Hepatocyte (in vitro differentiated cells): ENCODE data around the gene VSIR.

Source experiments
- EZH2 ChIP-seq: fragments of 200-600 bp; sonication (generic); IDR thresholded peaks from 2 replicates; pipeline ENCODE4 v1.6.1; 2016; ENCODE audit warnings: antibody characterized with exemption, mild to moderate bottlenecking, borderline replicate concordance
- EZH2phosphoT487 ChIP-seq: fragments of 200-600 bp; sonication (generic); IDR thresholded peaks from one replicate; pipeline ENCODE4 v1.6.1; 2018; ENCODE audit warnings: antibody characterized with exemption, mild to moderate bottlenecking, low read depth, moderate library complexity; ENCODE audit not compliant: unreplicated experiment, severe bottlenecking
- TF ChIP-seq, protein P1 (sequence below): fragments of 200-600 bp; sonication (generic); IDR thresholded peaks from 2 replicates; pipeline ENCODE4 v1.5.1; 2016; ENCODE audit warnings: antibody characterized with exemption, mild to moderate bottlenecking; ENCODE audit not compliant: poor library complexity

DNA sequence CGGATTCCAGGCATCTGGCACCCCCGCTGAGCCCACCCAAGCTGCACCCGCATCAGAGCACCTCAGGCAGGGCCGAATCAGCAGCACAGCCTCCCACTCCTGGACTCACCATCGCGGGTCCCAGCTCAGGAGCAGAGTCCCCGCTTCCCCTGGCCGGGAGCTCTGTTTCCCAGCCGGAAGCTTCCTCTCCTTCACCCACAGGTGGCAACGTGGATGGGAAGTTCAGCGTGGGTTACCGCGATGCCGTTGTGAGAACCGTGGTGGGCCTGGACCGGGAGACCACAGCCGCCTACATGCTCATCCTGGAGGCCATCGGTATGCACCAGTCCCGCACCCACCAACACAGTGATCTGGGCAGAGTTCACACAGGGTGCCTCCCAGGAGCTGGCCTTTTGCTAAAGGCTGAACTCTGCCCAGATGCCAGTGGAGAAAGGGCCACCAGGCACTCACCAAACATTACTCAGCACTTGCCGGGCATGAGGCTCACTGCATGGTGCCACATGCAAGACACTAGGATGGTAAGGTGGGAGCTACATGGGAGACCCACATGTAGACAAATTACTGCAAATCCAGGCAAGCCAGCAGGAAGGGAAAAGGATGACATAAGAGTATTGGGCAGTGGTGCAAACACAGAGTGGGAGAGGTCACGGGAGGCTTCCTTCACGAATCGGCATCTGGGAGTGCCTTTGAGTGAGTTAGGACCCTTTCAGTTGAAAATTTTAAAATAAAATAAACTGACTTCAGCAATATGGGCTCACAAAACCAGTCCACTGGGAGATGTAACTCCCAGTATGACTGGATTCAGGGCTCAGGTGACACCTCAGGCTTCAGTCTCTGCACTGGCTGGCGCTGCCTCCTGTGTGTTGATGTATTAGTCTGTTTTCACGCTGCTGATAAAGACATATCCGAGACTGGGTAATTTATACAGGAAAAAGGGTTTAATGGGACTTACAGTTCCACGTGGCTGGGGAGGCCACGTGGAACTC is 64.1 kb downstream of the VSIR start:
- TF ChIP-seq EZH2 (no peak), EZH2phosphoT487 (no peak)
- TF ChIP-seq, protein P1, sequence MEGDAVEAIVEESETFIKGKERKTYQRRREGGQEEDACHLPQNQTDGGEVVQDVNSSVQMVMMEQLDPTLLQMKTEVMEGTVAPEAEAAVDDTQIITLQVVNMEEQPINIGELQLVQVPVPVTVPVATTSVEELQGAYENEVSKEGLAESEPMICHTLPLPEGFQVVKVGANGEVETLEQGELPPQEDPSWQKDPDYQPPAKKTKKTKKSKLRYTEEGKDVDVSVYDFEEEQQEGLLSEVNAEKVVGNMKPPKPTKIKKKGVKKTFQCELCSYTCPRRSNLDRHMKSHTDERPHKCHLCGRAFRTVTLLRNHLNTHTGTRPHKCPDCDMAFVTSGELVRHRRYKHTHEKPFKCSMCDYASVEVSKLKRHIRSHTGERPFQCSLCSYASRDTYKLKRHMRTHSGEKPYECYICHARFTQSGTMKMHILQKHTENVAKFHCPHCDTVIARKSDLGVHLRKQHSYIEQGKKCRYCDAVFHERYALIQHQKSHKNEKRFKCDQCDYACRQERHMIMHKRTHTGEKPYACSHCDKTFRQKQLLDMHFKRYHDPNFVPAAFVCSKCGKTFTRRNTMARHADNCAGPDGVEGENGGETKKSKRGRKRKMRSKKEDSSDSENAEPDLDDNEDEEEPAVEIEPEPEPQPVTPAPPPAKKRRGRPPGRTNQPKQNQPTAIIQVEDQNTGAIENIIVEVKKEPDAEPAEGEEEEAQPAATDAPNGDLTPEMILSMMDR, result no peak
